DMS79 (cell line): ENCODE results near the gene MB21D2.

Experiments used
- DNase-seq: peaks from one replicate; lab custom pipeline; 2025; lab: John Stamatoyannopoulos, UW

MB21D2 gene

GRCh38 chr3:192833177-192833890 is 84.3 kb downstream of the MB21D2 start:
- DNase-seq = no peak

- DNase-seq = no peak
These were observed 85.8 kb downstream of the MB21D2 start for GRCh38 chr3:192831801-192832347.

GRCh38 chr3:192831111-192831644 is 86.5 kb downstream of the MB21D2 start:
- no peak for DNase-seq

GRCh38 chr3:192830291-192831110 is 87.2 kb downstream of the MB21D2 start:
- DNase-seq = no peak

GRCh38 chr3:192827863-192828594 is 89.6 kb downstream of the MB21D2 start:
- DNase-seq = no peak

GRCh38 chr3:192827208-192827607 is 90.4 kb downstream of the MB21D2 start:
- no peak for DNase-seq

GRCh38 chr3:192826214-192827006 is 91.2 kb downstream of the MB21D2 start:
- no peak for DNase-seq

- no peak for DNase-seq
These were observed 91.9 kb downstream of the MB21D2 start for GRCh38 chr3:192825657-192826200.

- DNase-seq = no peak
These were observed 92.4 kb downstream of the MB21D2 start for GRCh38 chr3:192825216-192825615.

GRCh38 chr3:192824313-192824712 is 93.3 kb downstream of the MB21D2 start:
- DNase-seq = no peak

GRCh38 chr3:192821161-192821560 is 96.5 kb downstream of the MB21D2 start:
- no peak for DNase-seq

GRCh38 chr3:192820161-192820560 is 97.5 kb downstream of the MB21D2 start:
- DNase-seq = no peak

- DNase-seq = no peak
These were observed 98.6 kb downstream of the MB21D2 start for GRCh38 chr3:192819001-192819569.

- no peak for DNase-seq
These were observed 99.5 kb downstream of the MB21D2 start for GRCh38 chr3:192818126-192818525.

- no peak for DNase-seq
These were observed 100.2 kb downstream of the MB21D2 start for GRCh38 chr3:192817506-192817905.

GRCh38 chr3:192817053-192817452 is 100.6 kb downstream of the MB21D2 start:
- DNase-seq = no peak

GRCh38 chr3:192816351-192816750 is 101.3 kb downstream of the MB21D2 start:
- DNase-seq = no peak

- no peak for DNase-seq
These were observed 104.8 kb downstream of the MB21D2 start for GRCh38 chr3:192812743-192813383.

GRCh38 chr3:192805711-192806110 is 111.9 kb downstream of the MB21D2 start:
- DNase-seq = no peak

GRCh38 chr3:192804502-192804901 is 113.2 kb downstream of the MB21D2 start:
- no peak for DNase-seq
